Transverse colon (tissue), 3 donors: ENCODE results near the gene RABGGTB.
"Not testable (repeated sequence)": the region's sequence is repeated elsewhere in the genome, so short reads cannot be mapped to it uniquely, and the experiment has no call there.

Experiments
- CTCF ChIP-seq, 5 experiments: fragments of 200-600 bp in 3 of 5; fragments of 450-650 bp in 2 of 5; sonication (generic) in 3 of 5; IDR thresholded peaks; 1 replicate in 2 of 5; 2 replicates in 3 of 5; pipeline ENCODE4 v1.5.1; 2016 to 2017; ENCODE audit warnings: antibody characterized with exemption in 5 of 5, inconsistent platforms in 3 of 5, mild to moderate bottlenecking in 2 of 5, moderate library complexity in 1 of 5
- EP300 ChIP-seq: sonication (generic); formaldehyde crosslinking; IDR thresholded peaks from one replicate; pipeline ENCODE4 v1.6.1; 2017; ENCODE audit warnings: antibody characterized with exemption, low read depth

GRCh38 chr1:75823596-75823995 is 37.5 kb downstream of the RABGGTB start:
- not testable (repeated sequence) for TF ChIP-seq CTCF (IDR thresholded peaks at IDR 0.05); EP300
